HG02610 (cell line): ENCODE results near the gene HEG1.

ENCODE experiments used
- ATAC-seq: cut with Tn5 transposase; IDR thresholded peaks from one replicate; pipeline ENCODE4 v1.9.1; 2021; ENCODE audit warnings: mild to moderate bottlenecking, moderate library complexity; ENCODE audit not compliant: unreplicated experiment

HEG1 gene

GRCh38 chr3:124993466-124993865 lies 62.3 kb downstream of the HEG1 start:
- no peak for ATAC-seq

- no peak for ATAC-seq
Measured at GRCh38 chr3:124992041-124992440, 63.8 kb downstream of the HEG1 start.

GRCh38 chr3:124986192-124987143 lies 69.3 kb downstream of the HEG1 start:
- ATAC-seq = no peak

DNA sequence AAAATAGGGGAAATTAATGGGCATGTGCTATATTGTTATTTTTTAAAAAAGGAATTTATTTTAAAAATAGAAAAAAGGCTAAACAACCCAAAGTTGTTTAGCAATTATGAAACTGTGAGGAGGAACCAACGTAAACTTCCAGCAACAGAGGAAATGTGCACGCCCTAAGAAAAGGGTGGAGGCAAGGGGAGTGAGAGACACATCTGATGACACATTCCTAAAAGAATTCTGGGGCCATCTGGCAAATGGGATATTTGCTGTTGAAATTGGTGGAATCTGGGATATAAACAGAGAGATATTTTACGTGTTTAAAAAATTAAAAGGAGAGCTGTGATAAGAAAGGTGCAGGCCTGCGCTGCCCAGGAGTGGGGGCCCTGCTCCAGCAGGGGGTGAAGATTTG lies 70.4 kb downstream of the HEG1 start:
- no peak for ATAC-seq

DNA sequence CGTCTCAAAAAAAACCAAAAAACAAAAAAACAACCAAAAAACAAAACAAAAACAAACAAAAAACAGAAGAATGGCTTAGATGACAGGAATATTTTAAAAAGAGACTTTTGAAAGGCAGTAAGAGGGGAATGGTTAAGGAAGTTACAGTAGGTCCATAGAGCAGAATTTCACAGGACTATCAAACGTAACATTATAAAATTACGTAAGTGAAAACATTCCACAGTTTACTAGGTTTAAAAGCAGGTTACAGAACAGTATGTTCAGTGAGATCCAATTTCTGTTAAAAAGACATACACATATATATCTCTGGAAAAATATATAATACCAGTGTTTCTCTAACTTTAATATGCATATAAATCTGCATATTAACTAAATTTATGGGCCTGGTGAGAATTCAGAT lies 71.0 kb downstream of the HEG1 start:
- no peak for ATAC-seq

DNA sequence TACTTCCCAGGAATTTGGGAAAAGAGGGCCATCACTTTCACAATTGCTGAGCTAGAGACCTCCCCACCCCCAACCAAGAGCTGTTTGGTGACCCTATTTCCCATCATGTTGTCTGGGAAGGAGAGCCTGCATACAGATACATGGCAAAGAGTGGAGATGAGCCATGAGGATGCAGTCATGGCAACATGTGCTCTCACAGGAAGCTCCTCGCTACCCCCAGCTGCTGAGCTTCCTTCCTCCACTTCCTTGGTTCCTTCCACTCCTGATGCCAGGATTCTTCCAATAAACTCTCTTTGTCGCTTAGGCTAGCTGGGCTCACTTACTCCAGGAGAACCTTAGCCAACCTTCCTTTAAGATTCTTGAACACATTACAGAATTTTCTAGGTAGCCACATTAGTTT lies 72.9 kb downstream of the HEG1 start:
- no peak for ATAC-seq

DNA sequence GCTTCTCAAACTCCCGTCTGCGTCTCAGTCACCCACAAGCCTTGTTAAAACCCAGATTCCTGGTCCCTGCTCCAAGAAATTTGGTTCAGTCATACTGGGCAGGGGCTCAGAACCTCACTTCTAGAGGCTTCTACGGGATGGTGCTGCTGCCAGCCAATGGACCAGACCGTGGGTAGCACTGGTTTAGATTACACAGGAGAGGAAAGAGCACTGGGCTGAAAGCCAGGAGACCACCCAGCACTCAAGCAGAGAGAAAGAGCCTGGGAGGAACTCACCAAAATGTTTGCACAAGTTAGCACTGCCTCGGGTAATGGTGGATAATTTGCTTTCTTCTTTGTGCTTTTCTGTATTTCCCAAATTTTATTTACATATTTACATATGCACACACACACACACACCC lies 74.3 kb downstream of the HEG1 start:
- ATAC-seq = no peak

GRCh38 chr3:124978627-124979026 lies 77.2 kb downstream of the HEG1 start:
- no peak for ATAC-seq

GRCh38 chr3:124976383-124976782 lies 79.4 kb downstream of the HEG1 start:
- ATAC-seq = no peak

GRCh38 chr3:124974691-124975090 lies 81.1 kb downstream of the HEG1 start:
- ATAC-seq = no peak

DNA sequence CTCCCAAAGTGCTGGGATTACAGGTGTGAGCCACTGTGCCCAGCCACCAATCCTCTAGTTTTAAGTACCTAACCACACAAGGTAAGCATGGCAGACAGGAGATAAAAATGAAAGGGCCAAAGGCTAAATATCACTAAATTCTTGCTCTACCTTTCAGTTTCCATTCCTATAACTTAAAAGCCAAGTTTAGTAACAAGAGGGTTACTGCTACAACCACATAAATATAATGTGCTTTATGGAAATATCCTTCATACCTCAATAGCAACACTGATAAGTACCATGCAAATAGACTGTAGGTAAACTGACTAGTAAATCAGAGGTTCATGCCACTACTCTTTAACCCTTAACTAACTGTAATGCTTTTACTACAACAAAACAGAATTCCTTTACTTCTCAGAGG lies 82.5 kb downstream of the HEG1 start:
- no peak for ATAC-seq

- no peak for ATAC-seq
Measured at GRCh38 chr3:124972457-124972856, 83.3 kb downstream of the HEG1 start.

GRCh38 chr3:124969963-124970722 lies 85.7 kb downstream of the HEG1 start:
- ATAC-seq = no peak

GRCh38 chr3:124969190-124969589 lies 86.6 kb downstream of the HEG1 start:
- no peak for ATAC-seq

DNA sequence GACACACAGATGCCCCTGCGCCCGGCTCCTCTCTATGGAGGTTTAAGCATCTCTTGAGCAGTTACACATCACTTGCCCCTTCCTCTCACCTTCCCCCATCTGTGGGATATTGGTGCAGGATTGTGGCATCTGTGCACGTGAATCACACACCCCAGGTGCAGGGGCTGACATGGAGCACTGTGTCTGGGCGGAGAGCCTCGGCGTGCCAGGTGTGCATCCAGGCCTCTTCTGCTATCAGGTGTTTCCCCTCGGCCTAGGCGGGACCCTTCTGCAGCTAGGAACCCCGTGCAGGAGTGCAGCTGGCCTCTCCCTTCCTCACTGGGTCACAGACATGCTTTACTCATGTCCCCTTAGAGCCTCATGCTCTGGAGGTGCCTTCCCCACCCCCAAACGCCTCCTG lies 87.8 kb downstream of the HEG1 start:
- ATAC-seq = no peak

DNA sequence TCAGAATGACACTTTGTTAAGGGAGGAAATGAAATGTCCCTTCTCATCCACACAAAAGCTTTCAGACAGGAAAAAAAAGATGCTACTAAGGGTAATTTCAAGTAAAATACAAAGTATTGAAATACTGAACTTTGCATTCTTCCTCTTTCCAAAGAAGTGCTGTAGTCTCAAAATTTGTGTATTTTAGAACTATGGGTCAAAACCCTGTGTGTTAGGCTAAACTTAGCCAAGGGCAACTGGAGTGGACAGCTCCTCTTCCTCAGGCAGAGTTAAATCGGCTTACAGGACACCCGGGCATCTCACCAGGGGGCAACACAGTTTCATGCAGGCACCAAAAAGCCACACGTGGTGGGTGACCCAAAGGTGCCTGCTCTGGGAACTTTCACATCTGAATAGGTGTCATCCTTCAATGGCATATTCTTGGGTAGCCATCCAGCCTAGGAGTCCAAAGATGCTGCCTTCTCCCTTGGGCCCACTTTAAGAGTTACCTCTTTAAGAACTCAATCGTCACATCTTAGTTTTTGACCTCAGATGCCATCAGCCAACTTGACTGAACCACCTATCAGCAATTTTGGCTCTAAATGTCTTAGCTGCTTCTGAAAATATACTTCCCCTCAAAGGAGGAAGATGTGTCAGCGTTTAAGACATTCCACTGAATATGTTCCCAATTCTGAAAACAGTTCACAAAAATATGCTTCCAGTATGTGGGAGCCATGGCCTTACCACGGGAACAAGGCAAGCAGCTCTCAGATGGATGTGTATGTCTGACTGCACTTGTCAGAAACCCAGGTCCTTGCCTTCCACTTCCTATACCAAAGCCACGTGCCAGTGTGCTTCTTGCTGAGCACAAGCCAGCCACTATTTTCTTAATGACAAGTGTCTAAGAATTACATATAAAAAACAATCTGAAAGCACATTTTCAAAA lies 89.0 kb downstream of the HEG1 start:
- no peak for ATAC-seq

DNA sequence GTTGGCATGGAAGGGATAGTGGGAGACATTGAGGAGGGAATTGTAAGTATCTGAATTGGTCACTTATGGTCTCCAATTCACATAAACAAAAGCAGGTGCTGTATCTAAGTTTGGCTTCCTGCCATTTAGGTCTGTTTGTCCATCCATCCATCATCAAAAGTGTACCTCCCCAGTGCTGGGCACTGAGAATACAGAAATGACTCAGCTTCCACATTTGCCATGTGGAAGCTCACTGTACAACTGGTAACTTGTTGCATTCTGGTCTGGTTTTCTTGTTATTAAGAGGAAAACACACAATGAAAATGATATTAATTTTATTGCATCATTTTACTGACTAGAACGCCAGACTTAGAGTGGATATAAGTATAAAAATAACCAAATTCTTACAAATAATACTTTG lies 90.4 kb downstream of the HEG1 start:
- no peak for ATAC-seq

DNA sequence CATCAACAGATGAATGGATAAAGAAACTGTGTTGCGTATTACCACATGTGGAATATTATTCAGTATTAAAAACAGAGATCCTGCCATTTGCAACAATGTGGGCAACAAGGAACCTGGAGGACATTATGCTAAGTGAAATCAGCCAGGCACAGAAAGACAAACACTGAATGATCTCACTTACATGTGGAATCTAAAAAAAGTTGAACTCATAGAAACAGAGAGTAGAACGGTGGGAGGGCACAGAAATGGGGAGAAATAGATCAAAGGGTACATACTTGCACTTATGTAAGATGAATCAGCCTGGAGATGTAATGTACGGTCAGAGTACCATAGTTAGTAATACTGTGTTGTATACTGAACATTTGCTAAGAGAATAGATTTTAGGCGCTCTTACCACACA lies 91.4 kb downstream of the HEG1 start:
- no peak for ATAC-seq

- ATAC-seq = no peak
Measured at GRCh38 chr3:124963755-124964154, 92.0 kb downstream of the HEG1 start.

GRCh38 chr3:124962403-124962940 lies 93.3 kb downstream of the HEG1 start:
- ATAC-seq = no peak

DNA sequence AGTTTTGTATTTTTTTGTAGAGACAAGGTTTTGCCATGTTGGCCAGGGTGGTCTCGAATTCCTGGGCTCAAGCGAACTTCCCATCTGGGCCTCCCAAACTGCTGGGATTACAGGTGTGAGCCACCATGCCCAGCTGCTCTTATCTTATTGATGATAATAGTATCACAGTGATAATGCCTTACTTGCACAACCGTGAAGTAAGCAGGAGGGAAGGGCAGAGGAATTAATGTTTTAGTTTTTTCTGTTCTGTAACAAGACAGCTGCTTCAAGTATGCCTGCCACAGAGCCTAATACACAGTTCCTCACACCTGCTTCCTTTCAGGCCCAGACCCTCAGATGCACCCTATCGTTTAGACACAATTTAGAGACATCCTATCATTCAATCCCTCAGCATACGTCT lies 95.1 kb downstream of the HEG1 start:
- no peak for ATAC-seq
